GM10266 (cell line): ENCODE data around the gene CCDC15.

Source experiments
- DNase-seq: peaks from one replicate; pipeline ENCODE4 v3.0.0; 2012; ENCODE audit errors: extremely low spot score
- TF ChIP-seq, protein P1 (sequence below): IDR thresholded peaks from 2 replicates; pipeline ENCODE4 v1.5.1; 2012; ENCODE audit warnings: mild to moderate bottlenecking, low read depth; ENCODE audit not compliant: control insufficient read depth, insufficient read depth; ENCODE audit errors: missing control alignments

CCDC15 gene

DNA sequence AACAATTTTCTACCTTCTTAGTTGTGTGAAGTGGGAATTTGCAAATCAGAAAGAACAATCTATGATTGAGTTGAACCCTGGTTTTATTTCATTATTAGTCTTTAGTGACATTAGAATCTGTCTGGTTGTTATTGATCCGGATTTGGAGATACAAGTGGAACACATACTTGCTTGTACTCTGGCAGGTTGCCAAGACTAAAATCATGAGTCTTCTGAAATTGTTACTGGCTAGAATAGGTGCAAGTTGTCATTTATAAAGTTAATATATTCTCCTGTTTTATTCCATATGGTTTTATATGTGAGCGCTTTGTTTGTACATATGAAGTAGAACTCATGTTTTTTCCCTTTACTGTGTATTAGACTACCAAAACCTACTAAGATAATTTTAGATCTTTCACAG is 23.0 kb downstream of the CCDC15 start:
- TF ChIP-seq, protein P1, sequence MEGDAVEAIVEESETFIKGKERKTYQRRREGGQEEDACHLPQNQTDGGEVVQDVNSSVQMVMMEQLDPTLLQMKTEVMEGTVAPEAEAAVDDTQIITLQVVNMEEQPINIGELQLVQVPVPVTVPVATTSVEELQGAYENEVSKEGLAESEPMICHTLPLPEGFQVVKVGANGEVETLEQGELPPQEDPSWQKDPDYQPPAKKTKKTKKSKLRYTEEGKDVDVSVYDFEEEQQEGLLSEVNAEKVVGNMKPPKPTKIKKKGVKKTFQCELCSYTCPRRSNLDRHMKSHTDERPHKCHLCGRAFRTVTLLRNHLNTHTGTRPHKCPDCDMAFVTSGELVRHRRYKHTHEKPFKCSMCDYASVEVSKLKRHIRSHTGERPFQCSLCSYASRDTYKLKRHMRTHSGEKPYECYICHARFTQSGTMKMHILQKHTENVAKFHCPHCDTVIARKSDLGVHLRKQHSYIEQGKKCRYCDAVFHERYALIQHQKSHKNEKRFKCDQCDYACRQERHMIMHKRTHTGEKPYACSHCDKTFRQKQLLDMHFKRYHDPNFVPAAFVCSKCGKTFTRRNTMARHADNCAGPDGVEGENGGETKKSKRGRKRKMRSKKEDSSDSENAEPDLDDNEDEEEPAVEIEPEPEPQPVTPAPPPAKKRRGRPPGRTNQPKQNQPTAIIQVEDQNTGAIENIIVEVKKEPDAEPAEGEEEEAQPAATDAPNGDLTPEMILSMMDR, result no peak
- no peak for DNase-seq

DNA sequence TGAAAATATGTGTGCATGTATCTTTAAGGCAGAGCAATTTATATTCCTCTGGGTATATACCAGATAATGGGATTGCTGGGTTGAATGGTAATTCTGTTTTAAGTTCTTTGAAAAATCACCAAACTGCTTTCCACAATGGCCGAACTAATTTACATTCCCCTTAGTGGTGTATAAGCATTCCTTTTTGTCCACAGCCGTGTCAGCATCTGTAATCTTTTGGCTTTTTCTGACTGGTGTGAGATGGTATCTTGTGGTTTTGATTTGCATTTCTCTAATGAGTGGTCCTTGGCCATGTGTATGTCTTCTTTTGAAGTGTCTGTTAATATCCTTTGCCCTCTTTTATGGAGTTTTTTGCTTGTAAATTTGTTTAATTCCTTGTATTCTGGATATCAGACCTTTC is 24.3 kb downstream of the CCDC15 start:
- TF ChIP-seq, protein P1, result no peak
- no peak for DNase-seq

DNA sequence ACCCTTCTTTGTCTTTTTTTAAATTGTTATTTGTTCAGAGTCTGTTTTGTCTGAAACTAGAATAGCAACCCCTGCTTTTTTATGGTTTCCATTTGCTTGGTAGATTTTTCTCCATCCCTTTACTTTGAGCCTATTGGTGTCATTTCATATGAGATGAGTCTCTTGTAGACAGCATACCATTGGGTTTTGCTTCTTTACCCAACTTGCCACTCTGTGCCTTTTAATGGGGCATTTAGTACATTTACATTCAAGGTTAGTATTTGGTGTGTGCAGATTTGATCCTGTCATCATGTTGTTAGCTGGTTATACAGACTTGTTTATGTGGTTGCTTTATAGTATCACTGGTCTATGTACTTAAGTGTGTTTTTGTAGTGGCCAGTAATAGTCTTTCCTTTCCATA is 28.0 kb downstream of the CCDC15 start:
- DNase-seq, result no peak
- TF ChIP-seq, protein P1, result no peak

DNA sequence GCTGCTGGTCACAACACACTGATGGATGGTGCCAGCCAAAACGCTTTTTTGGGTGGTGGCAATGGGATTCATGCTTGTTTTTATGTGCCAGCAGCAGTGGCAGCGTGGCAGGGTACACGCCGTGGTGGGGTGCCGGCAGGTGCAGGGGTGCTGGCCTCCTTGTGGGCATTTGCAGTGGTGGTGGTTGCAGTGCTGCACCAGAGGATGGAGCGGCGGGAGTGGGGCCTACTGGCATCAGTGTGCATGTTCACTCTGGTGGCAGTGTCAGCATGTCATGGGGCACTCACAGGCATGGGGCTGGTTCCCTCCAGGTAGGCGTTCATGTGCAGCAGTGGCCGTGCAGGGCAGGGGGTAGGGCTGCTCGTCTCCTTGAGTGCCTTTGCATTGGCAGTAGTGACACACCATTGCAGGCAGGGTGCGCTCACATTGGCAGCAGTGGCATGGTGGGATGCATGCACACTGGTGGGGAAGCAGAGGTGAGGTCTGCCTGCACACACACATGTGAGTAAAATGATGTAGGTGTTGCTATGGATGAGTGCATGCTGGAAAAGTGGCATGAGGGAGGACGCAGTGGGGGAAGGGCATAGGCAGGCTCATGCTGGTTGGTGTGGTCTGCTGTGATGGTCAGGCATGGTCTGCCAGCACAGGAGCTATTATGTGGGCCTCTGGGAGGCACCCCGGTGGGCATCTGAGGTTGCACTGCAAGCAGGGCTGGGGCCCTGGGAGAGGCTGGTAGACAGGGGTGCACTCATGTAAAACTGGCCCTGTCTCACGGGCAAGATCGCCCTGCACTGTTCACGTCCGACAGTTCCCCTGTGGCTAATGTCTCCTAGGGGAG is 29.9 kb downstream of the CCDC15 start:
- no peak for DNase-seq
- TF ChIP-seq, protein P1, result no peak

DNA sequence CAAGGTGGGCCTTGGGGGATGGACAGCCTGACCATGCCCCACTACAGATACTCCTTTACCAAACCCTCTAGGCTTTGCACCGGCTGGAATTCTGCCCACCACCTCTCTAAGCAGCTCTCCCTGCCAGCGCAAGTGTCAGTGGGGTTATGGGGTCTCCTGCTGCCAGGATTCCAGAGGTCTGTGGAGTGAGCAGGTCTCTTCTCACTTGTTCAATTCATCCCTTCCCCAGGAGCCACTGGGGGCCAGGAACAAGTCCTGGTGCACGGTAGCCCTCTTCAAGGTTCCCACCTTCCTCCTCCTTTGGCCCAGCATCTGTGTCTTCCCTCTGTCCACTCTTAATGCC is 30.5 kb downstream of the CCDC15 start:
- TF ChIP-seq, protein P1, result no peak
- no peak for DNase-seq

DNA sequence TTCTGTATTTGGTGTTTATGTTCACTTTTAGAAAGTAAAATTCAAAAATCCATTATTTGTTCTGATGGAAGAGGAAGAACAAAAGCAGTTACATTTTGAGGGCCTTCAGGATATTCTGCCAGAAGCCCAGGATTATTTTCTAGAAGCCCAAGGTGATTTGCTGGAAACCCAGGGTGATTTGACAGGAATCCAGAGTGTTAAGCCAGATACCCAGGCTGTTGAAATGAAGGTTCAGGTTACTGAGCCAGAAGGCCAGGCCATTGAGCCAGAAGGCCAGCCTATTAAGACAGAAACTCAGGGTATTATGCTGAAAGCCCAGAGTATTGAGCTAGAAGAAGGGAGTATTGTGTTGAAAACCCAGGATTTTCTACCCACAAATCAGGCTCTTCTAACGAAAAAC is 33.1 kb downstream of the CCDC15 start:
- TF ChIP-seq, protein P1, result no peak
- DNase-seq, result no peak

DNA sequence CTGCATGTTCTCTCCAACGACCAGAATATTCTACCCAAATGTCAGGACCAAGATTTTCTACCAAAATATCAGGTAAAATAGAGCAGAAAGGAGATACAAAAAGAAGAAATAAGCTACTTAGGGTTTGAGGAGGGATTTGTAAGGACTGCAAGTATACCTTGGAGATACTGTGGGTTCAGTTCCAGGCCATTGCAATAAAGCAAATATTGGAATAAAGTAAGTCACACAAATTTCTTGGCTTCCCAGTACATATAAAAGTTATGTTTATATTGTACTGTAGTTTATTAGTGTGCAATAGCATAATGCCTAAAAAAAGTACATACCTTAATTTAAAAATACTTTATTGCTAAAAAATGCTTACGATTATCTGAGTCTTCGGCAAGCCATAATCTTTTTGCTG is 34.1 kb downstream of the CCDC15 start:
- TF ChIP-seq, protein P1, result no peak
- DNase-seq, result no peak
